K562 (cell line): Measurements from ENCODE around the gene FAM186B. TPM values are rescaled to one million over a fixed set of nuclear protein-coding genes. Genes with fewer than 3 reads are reported as not detected.

ENCODE experiments used
- RBBP5 ChIP-seq: fragments of 200-600 bp; sonication (generic); IDR thresholded peaks from 2 replicates; pipeline ENCODE4 v1.6.1; 2012; ENCODE audit warnings: borderline replicate concordance, mild to moderate bottlenecking, low read length, control low read depth, inconsistent platforms; ENCODE audit not compliant: insufficient read depth, poor library complexity, severe bottlenecking
- RCOR1 ChIP-seq, 2 experiments: IDR thresholded peaks; 2 replicates each; pipeline ENCODE4 v1.6.1; 2012; ENCODE audit warnings: low read depth in 2 of 2, low read length in 2 of 2, borderline replicate concordance in 1 of 2, improper control_type of control experiment in 1 of 2
- ZHX1 ChIP-seq: fragments of 150-350 bp; conservative IDR thresholded peaks from 2 replicates; pipeline ENCODE4 v1.6.1; 2014; ENCODE audit warnings: low read length
- polyA plus RNA-seq, 8 experiments: library from polyadenylated mRNA; depleted of rRNA in 4 of 8; stranded (reverse) in 5 of 8; unstranded in 3 of 8; fragments of >200 nt; fragmentation: Nextera tagmentation in 2 of 8; fragmentation: Illumina TruSeq in 1 of 8; extraction: Ambion mirVana in 2 of 8; extraction: Trizol in 1 of 8; gene quantifications; 2 replicates each; pipeline versions ENCODE4 v1.2.1 to v1.2.3, GENCODE V29; 2011 to 2014; ENCODE audit warnings: inconsistent platforms in 1 of 8, missing spikeins in 1 of 8
- total RNA-seq, 7 experiments: library from RNA; depleted of rRNA in 6 of 7; stranded (reverse); fragments of >200 nt in 6 of 7; fragmentation: Illumina TruSeq in 2 of 7; extraction: Trizol in 2 of 7; gene quantifications; 2 replicates each; pipeline versions ENCODE4 v1.2.1 to v1.2.3, GENCODE V29; 2011 to 2021; ENCODE audit warnings: low replicate concordance in 1 of 7
- TF ChIP-seq, protein P1 (sequence below): sonication (generic); formaldehyde crosslinking; IDR thresholded peaks from 2 replicates; pipeline ENCODE4 v1.8.0; 2022; ENCODE audit warnings: missing genetic modification reagents, mild to moderate bottlenecking, borderline replicate concordance

FAM186B gene
- total and polyA plus RNA-seq, 9 of the 15 experiments (the other 6 are each of a cell fraction or from before 2014, with no cell fraction given), result 0.07 to 0.42 (median 0.15) TPM

DNA sequence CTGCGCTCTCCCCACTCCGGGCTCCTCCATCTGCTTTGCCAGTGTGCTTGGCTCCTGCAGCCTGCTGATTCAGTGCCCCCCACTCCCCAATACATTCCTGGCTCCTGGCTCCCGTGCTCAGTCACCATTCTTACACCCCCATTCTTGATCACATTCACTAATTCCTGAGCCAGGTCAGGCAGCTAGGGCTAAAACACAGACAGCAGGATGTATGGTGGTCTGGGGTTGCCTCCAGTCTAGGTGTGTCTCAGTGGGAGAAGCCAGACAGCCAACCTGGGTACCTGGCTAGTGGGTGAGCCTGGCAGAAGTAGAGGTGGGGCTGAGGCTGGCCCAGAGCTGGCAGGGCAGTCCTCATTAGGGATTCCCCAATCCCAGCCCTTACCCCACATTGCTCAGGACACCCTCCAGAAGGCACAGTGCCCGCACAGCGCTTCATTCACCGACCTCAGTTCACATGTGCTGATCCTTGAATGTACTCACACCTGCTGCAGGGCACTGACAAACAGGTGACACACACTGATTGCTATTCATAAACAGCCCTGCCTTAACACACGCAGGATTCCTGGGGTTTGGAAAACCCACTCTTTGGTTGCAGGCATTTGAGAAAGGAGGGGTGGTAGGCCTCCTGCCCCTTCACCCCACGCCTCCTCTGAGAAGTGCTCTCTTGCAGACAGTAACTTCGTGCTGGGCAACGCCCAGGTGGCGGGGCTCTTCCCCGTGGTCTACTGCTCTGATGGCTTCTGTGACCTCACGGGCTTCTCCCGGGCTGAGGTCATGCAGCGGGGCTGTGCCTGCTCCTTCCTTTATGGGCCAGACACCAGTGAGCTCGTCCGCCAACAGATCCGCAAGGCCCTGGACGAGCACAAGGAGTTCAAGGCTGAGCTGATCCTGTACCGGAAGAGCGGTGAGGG is 65.0 kb downstream of the FAM186B start (continued):
- no peak for TF ChIP-seq RBBP5
- no peak for TF ChIP-seq ZHX1
- TF ChIP-seq, protein P1, sequence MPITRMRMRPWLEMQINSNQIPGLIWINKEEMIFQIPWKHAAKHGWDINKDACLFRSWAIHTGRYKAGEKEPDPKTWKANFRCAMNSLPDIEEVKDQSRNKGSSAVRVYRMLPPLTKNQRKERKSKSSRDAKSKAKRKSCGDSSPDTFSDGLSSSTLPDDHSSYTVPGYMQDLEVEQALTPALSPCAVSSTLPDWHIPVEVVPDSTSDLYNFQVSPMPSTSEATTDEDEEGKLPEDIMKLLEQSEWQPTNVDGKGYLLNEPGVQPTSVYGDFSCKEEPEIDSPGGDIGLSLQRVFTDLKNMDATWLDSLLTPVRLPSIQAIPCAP (CRISPR knock-in tag), result no peak
- no peak for TF ChIP-seq RCOR1 (IDR thresholded peaks at IDR 0.05; ENCODE audit: borderline replicate concordance in 1 of 2, low read depth in 2 of 2, low read length in 2 of 2)
